ENCODE results near the gene SPOCK1.

SPOCK1 gene

GRCh38 chr5:137344021-137344420 lies 155.1 kb downstream of the SPOCK1 start:
- DNase-seq (ENCODE audit: extremely low read depth, insufficient read length): no peak
- Histone ChIP-seq H3K27me3 (replicated peaks; ENCODE audit: control insufficient read depth, insufficient read depth, low read length) (no peaks in the 10 kb centered on the region; the same call in 1 of the 2 replicates), H3K36me3 (ENCODE audit: control insufficient read depth, insufficient read depth, low read length) (no peaks in the 10 kb centered on the region), H3K4me3 (replicated peaks; ENCODE audit: low read depth, low read length) (no peak overlapping the region)
- no peak for TF ChIP-seq CTCF (IDR thresholded peaks at IDR 0.05; ENCODE audit: insufficient read depth, low read length, poor library complexity, severe bottlenecking)

GRCh38 chr5:137342764-137343163 lies 156.4 kb downstream of the SPOCK1 start:
- DNase-seq (ENCODE audit: extremely low read depth, insufficient read length): no peak
- H3K4me3 ChIP-seq (replicated peaks; ENCODE audit: low read depth, low read length): no peak overlapping the region
- no peak for TF ChIP-seq CTCF (IDR thresholded peaks at IDR 0.05; ENCODE audit: insufficient read depth, low read length, poor library complexity, severe bottlenecking)

GRCh38 chr5:137341831-137342230 lies 157.3 kb downstream of the SPOCK1 start:
- no peaks in the 10 kb centered on the region; the same call in 1 of the 2 replicates for H3K27me3 ChIP-seq (replicated peaks; ENCODE audit: control insufficient read depth, insufficient read depth, low read length)
- DNase-seq (ENCODE audit: extremely low read depth, insufficient read length): no peak
- no peaks in the 10 kb centered on the region for H3K36me3 ChIP-seq (ENCODE audit: control insufficient read depth, insufficient read depth, low read length)
- no peak for TF ChIP-seq CTCF (IDR thresholded peaks at IDR 0.05; ENCODE audit: insufficient read depth, low read length, poor library complexity, severe bottlenecking)
- H3K4me3 ChIP-seq (replicated peaks; ENCODE audit: low read depth, low read length): no peak overlapping the region

More at GRCh38 chr5:137342764-137343163, 156.4 kb downstream of the SPOCK1 start:
- Histone ChIP-seq H3K27me3 (replicated peaks; ENCODE audit: control insufficient read depth, insufficient read depth, low read length) (no peaks in the 10 kb centered on the region; the same call in 1 of the 2 replicates), H3K36me3 (ENCODE audit: control insufficient read depth, insufficient read depth, low read length) (no peaks in the 10 kb centered on the region)

- Histone ChIP-seq H3K27me3 (replicated peaks; ENCODE audit: control insufficient read depth, insufficient read depth, low read length) (no peaks in the 10 kb centered on the region; the same call in 1 of the 2 replicates), H3K4me3 (replicated peaks; ENCODE audit: low read depth, low read length) (no peak overlapping the region), H3K36me3 (ENCODE audit: control insufficient read depth, insufficient read depth, low read length) (no peaks in the 10 kb centered on the region)
- DNase-seq (ENCODE audit: extremely low read depth, insufficient read length): no peak
- TF ChIP-seq CTCF (IDR thresholded peaks at IDR 0.05; ENCODE audit: insufficient read depth, low read length, poor library complexity, severe bottlenecking): no peak
Observed at GRCh38 chr5:137340881-137341280, 158.2 kb downstream of the SPOCK1 start.

GRCh38 chr5:137336565-137337120 lies 162.5 kb downstream of the SPOCK1 start:
- no peak for DNase-seq (ENCODE audit: extremely low read depth, insufficient read length)
- Histone ChIP-seq H3K4me3 (replicated peaks; ENCODE audit: low read depth, low read length) (no peak overlapping the region), H3K27me3 (replicated peaks; ENCODE audit: control insufficient read depth, insufficient read depth, low read length) (no peaks in the 10 kb centered on the region; the same call in 1 of the 2 replicates), H3K36me3 (ENCODE audit: control insufficient read depth, insufficient read depth, low read length) (no peaks in the 10 kb centered on the region)
- TF ChIP-seq CTCF (IDR thresholded peaks at IDR 0.05; ENCODE audit: insufficient read depth, low read length, poor library complexity, severe bottlenecking): no peak

GRCh38 chr5:137336161-137336560 lies 163.0 kb downstream of the SPOCK1 start:
- Histone ChIP-seq H3K4me3 (replicated peaks; ENCODE audit: low read depth, low read length) (no peak overlapping the region), H3K36me3 (ENCODE audit: control insufficient read depth, insufficient read depth, low read length) (no peaks in the 10 kb centered on the region), H3K27me3 (replicated peaks; ENCODE audit: control insufficient read depth, insufficient read depth, low read length) (no peaks in the 10 kb centered on the region; the same call in 1 of the 2 replicates)
- TF ChIP-seq CTCF (IDR thresholded peaks at IDR 0.05; ENCODE audit: insufficient read depth, low read length, poor library complexity, severe bottlenecking): no peak
- DNase-seq (ENCODE audit: extremely low read depth, insufficient read length): no peak
